Epithelial cell of proximal tubule (primary cell): ENCODE measurements around the gene PPP1R1C. TPM values are rescaled to one million over a fixed set of nuclear protein-coding genes. Genes with fewer than 3 reads are reported as not detected.

ENCODE experiments used
- DNase-seq: peaks from one replicate; pipeline ENCODE4 v3.0.0-alpha.2; 2011; ENCODE audit warnings: low read depth
- H3K4me3 ChIP-seq: 2 replicates; pipeline ENCODE4 v1.5.1; 2011; ENCODE audit warnings: low read depth, mild to moderate bottlenecking, low read length
- total RNA-seq: library from RNA; depleted of rRNA; stranded (reverse); fragments of >200 nt; gene quantifications from 2 replicates; pipeline ENCODE4 v1.2.3, GENCODE V29; 2015
- TF ChIP-seq, protein P1 (sequence below): conservative IDR thresholded peaks from 2 replicates; pipeline ENCODE4 v1.5.1; 2012; ENCODE audit warnings: low read depth, mild to moderate bottlenecking, low read length

The PPP1R1C gene
- total RNA-seq, 1 donor from 2014 or later, result 0.35 TPM

DNA sequence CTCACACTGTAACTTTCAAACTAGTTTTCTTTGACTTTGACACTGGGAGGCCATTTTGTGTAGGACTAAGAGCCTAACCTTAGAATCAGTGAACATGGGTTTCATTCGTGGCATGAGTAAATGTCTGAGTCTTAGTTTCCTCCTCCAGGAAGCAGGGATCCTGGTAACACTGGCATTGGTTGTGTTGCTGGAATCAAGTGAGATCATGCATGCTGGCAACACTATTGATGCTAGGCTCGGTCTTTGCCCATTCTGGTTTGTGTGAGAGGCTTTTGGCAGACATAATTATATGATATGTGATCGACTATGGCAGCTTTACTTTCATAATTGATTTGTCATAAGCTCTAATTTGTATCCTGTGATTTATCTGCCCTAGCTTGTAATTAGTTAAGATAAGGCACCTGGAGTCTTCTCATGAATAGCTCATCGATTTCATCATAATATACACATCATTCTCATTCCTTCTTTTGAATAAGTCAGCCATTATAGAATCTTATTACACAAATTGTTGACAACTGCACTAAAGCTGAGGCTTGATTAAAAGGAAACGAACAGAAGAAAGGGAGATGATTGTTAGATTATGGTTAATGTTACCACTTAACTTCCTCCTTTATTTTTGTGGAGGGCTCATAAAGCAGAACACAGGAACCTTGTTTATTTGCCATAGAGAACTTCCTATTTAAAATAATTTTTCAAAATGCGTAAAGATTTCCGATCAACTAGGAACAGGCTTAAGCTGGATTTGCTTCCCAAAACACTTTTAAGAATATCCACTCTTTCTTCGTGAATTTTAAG, 12.6 kb downstream of the PPP1R1C start:
- no peak for DNase-seq
- TF ChIP-seq, protein P1, sequence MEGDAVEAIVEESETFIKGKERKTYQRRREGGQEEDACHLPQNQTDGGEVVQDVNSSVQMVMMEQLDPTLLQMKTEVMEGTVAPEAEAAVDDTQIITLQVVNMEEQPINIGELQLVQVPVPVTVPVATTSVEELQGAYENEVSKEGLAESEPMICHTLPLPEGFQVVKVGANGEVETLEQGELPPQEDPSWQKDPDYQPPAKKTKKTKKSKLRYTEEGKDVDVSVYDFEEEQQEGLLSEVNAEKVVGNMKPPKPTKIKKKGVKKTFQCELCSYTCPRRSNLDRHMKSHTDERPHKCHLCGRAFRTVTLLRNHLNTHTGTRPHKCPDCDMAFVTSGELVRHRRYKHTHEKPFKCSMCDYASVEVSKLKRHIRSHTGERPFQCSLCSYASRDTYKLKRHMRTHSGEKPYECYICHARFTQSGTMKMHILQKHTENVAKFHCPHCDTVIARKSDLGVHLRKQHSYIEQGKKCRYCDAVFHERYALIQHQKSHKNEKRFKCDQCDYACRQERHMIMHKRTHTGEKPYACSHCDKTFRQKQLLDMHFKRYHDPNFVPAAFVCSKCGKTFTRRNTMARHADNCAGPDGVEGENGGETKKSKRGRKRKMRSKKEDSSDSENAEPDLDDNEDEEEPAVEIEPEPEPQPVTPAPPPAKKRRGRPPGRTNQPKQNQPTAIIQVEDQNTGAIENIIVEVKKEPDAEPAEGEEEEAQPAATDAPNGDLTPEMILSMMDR, result no peak
- no peak overlapping the region for H3K4me3 ChIP-seq

GRCh38 chr2:181998891-181999654, 13.4 kb downstream of the PPP1R1C start:
- TF ChIP-seq, protein P1, result no peak
- no peak for DNase-seq
- H3K4me3 ChIP-seq, result no peak overlapping the region

GRCh38 chr2:181999911-182000310, 14.3 kb downstream of the PPP1R1C start:
- TF ChIP-seq, protein P1, result no peak
- no peak overlapping the region for H3K4me3 ChIP-seq
- no peak for DNase-seq

GRCh38 chr2:182004945-182005520, 19.4 kb downstream of the PPP1R1C start:
- no peak for DNase-seq
- TF ChIP-seq, protein P1, result no peak
- H3K4me3 ChIP-seq, result no peak overlapping the region

DNA sequence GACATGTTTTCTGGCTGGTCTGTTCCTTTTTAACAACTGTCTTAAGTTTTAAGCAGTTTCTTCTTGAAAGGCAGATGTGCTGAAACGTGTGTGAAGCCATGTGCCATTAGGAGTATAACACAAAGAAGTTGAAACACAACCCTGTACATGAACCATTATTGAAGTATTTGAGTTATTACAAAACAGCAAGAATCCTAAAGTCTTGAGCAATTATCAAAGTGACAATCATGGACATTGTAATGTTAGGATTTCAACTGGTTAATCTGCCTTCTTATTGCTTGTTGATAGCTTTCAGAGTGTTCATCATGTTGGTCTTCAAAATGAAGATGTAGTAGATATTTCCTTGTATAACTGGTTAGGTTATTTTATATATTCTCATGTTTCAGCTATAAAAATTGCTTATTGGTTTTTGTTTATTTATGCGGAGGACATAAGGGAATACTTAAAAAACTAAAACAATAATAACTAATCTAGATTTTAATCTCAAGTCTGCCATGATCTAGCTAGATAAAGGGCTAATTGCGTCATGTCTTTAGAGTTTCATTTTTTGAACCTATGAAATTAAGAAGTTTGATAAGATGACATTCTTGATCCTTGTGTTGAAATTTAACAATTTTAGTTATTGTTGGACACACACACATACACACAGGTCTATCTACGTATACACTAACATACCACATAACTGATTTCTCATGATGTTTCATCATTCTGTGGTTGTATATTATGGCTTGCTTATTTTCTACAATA, 21.1 kb downstream of the PPP1R1C start:
- TF ChIP-seq, protein P1, result no peak
- no peak for DNase-seq
- no peak overlapping the region for H3K4me3 ChIP-seq

GRCh38 chr2:182014284-182014683, 28.6 kb downstream of the PPP1R1C start:
- H3K4me3 ChIP-seq, result no peak overlapping the region

More at GRCh38 chr2:182014284-182014683, 28.6 kb downstream of the PPP1R1C start:
- DNase-seq, result no peak
- TF ChIP-seq, protein P1, result no peak
